A549 (cell line): ENCODE measurements around the gene SCUBE3. TPM values are rescaled to one million over a fixed set of nuclear protein-coding genes. Genes with fewer than 3 reads are reported as not detected.

Experiments used
- ATAC-seq, 2 experiments: fragments of 200-7000 bp in 1 of 2; fragments of >200 bp in 1 of 2; cut with Nextera tagmentation in 1 of 2; cut with Tn5 transposase in 1 of 2; 3 replicates each; pipeline versions ENCODE4 v1.8.0 to v1.9.1; 2018 to 2020; ENCODE audit warnings: mild to moderate bottlenecking in 1 of 2, moderate library complexity in 1 of 2
- CTCF ChIA-PET: fragments of 300-600 bp; sonication (Branson Sonifier 250); formaldehyde crosslinking; extraction: SDS; loops from one replicate; lab custom pipeline; 2021; ENCODE audit warnings: antibody characterized with exemption, inconsistent platforms; lab: Yijun Ruan, JAX
- POLR2A ChIA-PET: fragments of 350-600 bp; formaldehyde crosslinking; extraction: SDS; loops from one replicate; lab custom pipeline; 2021; ENCODE audit warnings: antibody characterized with exemption, inconsistent platforms; lab: Yijun Ruan, JAX
- DNase-seq, 2 experiments: peaks; one replicate each; pipeline versions ENCODE4 v3.0.0 to v3.0.0-alpha.2; 2011 to 2016; ENCODE audit warnings: low read depth in 1 of 2, low spot score in 1 of 2
- FAIRE-seq: peaks from 2 replicates; lab custom pipeline; 2011; peaks lifted over from hg19 to GRCh38; lab: Jason Lieb, UNC
- H3K27ac ChIP-seq, 2 experiments: fragments of >200 bp; sonication (Bioruptor Twin); formaldehyde crosslinking; 3 replicates each; pipeline ENCODE4 v1.5.1; 2016 to 2017
- H3K4me1 ChIP-seq: fragments of >200 bp; sonication (Bioruptor Twin); formaldehyde crosslinking; 3 replicates; pipeline ENCODE4 v1.6.1; 2016
- H3K4me2 ChIP-seq: fragments of >200 bp; sonication (Bioruptor Twin); formaldehyde crosslinking; 3 replicates; pipeline ENCODE4 v1.6.1; 2016
- H3K4me3 ChIP-seq: fragments of >200 bp; sonication (Bioruptor Twin); formaldehyde crosslinking; 3 replicates; pipeline ENCODE4 v1.5.1; 2016
- H3K9me3 ChIP-seq: fragments of >200 bp; sonication (Bioruptor Twin); formaldehyde crosslinking; 3 replicates; pipeline ENCODE4 v1.6.1; 2016
- FOSB ChIP-seq: fragments of 250-450 bp; sonication (Bioruptor Pico); IDR thresholded peaks from 2 replicates; pipeline ENCODE4 v1.5.0; 2020; ENCODE audit warnings: mild to moderate bottlenecking, moderate library complexity
- FOSL2 ChIP-seq, 2 experiments: fragments of 450-650 bp in 1 of 2; fragments of >200 bp in 1 of 2; sonication (Bioruptor Twin) in 1 of 2; formaldehyde crosslinking; IDR thresholded peaks; 2 replicates each; pipeline versions ENCODE4 v1.5.0 to v1.6.1; 2016 to 2020; ENCODE audit warnings: mild to moderate bottlenecking in 1 of 2, moderate library complexity in 1 of 2
- FOXS1 ChIP-seq: fragments of 250-450 bp; sonication (Bioruptor Pico); IDR thresholded peaks from 2 replicates; pipeline ENCODE4 v1.5.0; 2020; ENCODE audit warnings: mild to moderate bottlenecking, moderate library complexity
- GATA3 ChIP-seq: IDR thresholded peaks from 2 replicates; pipeline ENCODE4 v1.6.1; 2012; ENCODE audit warnings: borderline replicate concordance
- HMGXB4 ChIP-seq: fragments of 250-450 bp; sonication (Bioruptor Pico); IDR thresholded peaks from 2 replicates; pipeline ENCODE4 v1.5.0; 2021; ENCODE audit warnings: mild to moderate bottlenecking, moderate library complexity, borderline replicate concordance
- HOXB13 ChIP-seq: fragments of 250-450 bp; sonication (Bioruptor Pico); IDR thresholded peaks from 2 replicates; pipeline ENCODE4 v1.5.0; 2020; ENCODE audit warnings: low read depth, mild to moderate bottlenecking, moderate library complexity
- JUNB ChIP-seq: fragments of >200 bp; sonication (Bioruptor Twin); formaldehyde crosslinking; IDR thresholded peaks from 2 replicates; pipeline ENCODE4 v1.6.1; 2016
- KDM5A ChIP-seq: fragments of 200-600 bp; sonication (generic); IDR thresholded peaks from 2 replicates; pipeline ENCODE4 v1.6.1; 2016; ENCODE audit warnings: antibody characterized with exemption, mild to moderate bottlenecking
- MAZ ChIP-seq: fragments of 150-350 bp; IDR thresholded peaks from 2 replicates; pipeline ENCODE4 v1.6.1; 2014; ENCODE audit warnings: antibody characterized with exemption, low read depth, low read length, borderline replicate concordance
- NR3C1 ChIP-seq: fragments of >200 bp; sonication (Bioruptor Twin); formaldehyde crosslinking; IDR thresholded peaks from 3 replicates; pipeline ENCODE4 v1.6.1; 2017
- RAD21 ChIP-seq, 2 experiments: fragments of >200 bp in 1 of 2; sonication (Bioruptor Twin) in 1 of 2; formaldehyde crosslinking in 1 of 2; IDR thresholded peaks in 1 of 2; conservative IDR thresholded peaks in 1 of 2; 2 replicates in 1 of 2; 3 replicates in 1 of 2; pipeline ENCODE4 v1.6.1; 2012 to 2018; ENCODE audit warnings: inconsistent platforms in 1 of 2
- RARB ChIP-seq: fragments of 250-450 bp; sonication (Bioruptor Pico); IDR thresholded peaks from 2 replicates; pipeline ENCODE4 v1.8.0; 2021; ENCODE audit warnings: mild to moderate bottlenecking, moderate library complexity
- RCOR1 ChIP-seq: fragments of 150-350 bp; IDR thresholded peaks from 2 replicates; pipeline ENCODE4 v1.6.1; 2014; ENCODE audit warnings: antibody characterized with exemption, low read length, low read depth
- RFX5 ChIP-seq: fragments of 450-650 bp; IDR thresholded peaks from 2 replicates; pipeline ENCODE4 v1.7.1; 2014; ENCODE audit warnings: antibody characterized with exemption, mild to moderate bottlenecking, moderate library complexity
- SMC3 ChIP-seq: fragments of >200 bp; sonication (Bioruptor Twin); formaldehyde crosslinking; IDR thresholded peaks from 3 replicates; pipeline ENCODE4 v1.6.1; 2018; ENCODE audit warnings: inconsistent platforms
- TFCP2L1 ChIP-seq: fragments of 250-450 bp; sonication (Bioruptor Pico); IDR thresholded peaks from 2 replicates; pipeline ENCODE4 v1.5.0; 2021; ENCODE audit warnings: mild to moderate bottlenecking
- ZC3H11A ChIP-seq: fragments of 450-650 bp; IDR thresholded peaks from 2 replicates; pipeline ENCODE4 v1.6.1; 2014; ENCODE audit warnings: antibody characterized with exemption, mild to moderate bottlenecking
- WGBS: methylation state at CpG from one replicate; pipeline ENCODE4 v1.1.6; 2017; ENCODE audit errors: missing lambda C conversion rate; 5-methylcytosine and 5-hydroxymethylcytosine counted together
- polyA plus RNA-seq, 4 experiments: library from polyadenylated mRNA; depleted of rRNA in 3 of 4; stranded (reverse); fragments of >200 nt; fragmentation: RNase III in 1 of 4; extraction: RNeasy Plus Mini Kit Qiagen cat#74134 plus additional on column Dnase treatment in 1 of 4; gene quantifications; 2 replicates in 3 of 4; 3 replicates in 1 of 4; pipeline ENCODE4 v1.2.3, GENCODE V29; 2011 to 2017
- TF ChIP-seq, protein P1 (sequence below): IDR thresholded peaks from 2 replicates; pipeline ENCODE4 v1.6.1; 2012; ENCODE audit warnings: low read depth, borderline replicate concordance
- TF ChIP-seq, protein P2 (sequence below): fragments of >200 bp; sonication (Bioruptor Twin); formaldehyde crosslinking; IDR thresholded peaks from 2 replicates; pipeline ENCODE4 v1.6.1; 2016
- TF ChIP-seq, protein P3 (sequence below): IDR thresholded peaks from 2 replicates; pipeline ENCODE4 v1.6.1; 2012
- TF ChIP-seq, protein P4 (sequence below): fragments of 450-650 bp; IDR thresholded peaks from 2 replicates; pipeline ENCODE4 v1.6.1; 2014; ENCODE audit warnings: antibody characterized with exemption
- TF ChIP-seq, protein P5 (sequence below): fragments of 150-350 bp; IDR thresholded peaks from 2 replicates; pipeline ENCODE4 v1.6.1; 2014; ENCODE audit warnings: low read depth, mild to moderate bottlenecking, low read length

The SCUBE3 gene
- polyA plus RNA-seq, 2 of the 4 experiments (the other 2 are of a cell fraction): 0.06 to 0.13 TPM

DNA sequence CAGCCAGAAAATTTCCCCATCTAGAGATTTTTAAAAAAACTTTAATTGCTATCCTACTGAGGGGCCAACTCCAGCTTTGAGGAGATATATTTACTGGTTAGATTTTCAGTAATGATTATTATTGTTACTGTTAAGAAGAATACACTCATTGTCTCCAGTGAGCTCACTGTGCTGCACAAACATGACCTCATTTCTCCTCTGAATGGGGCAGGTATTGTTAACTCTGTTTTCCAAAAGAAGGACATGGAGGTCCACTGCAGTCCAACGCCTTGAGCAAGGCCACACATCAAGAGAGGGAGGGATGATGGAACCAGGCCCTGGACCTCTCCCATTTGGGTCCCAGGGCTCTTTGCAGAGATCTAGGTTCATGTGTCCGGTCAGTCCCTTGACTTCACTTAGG, 13.9 kb upstream of the SCUBE3 start:
- Histone ChIP-seq H3K4me1 (no peaks in the 10 kb centered on the region; the same call in 2 of the 3 replicates), H3K9me3 (peaks cover 10% of the 10 kb centered on the region; the same call in 1 of the 3 replicates), H3K4me2 (no peak overlapping the region), H3K27ac (no peak overlapping the region), H3K4me3 (no peak overlapping the region)
- no peak for FAIRE-seq
- ChIA-PET CTCF (interaction anchor here (1.2 to 15.3 kb wide), 3 partner anchors 20 to 52 kb away, joined by 4 to 206 read pairs (median 5); no protein-coding TSS in a partner anchor), POLR2A (no interaction called here)
- no peak for TF ChIP-seq HMGXB4 (CRISPR knock-in tag)
- no peak for TF ChIP-seq RFX5
- no peak for DNase-seq
- WGBS: 100% methylated on average over 1 of the region's 2 CpGs
- no peak for ATAC-seq

- TF ChIP-seq RCOR1 (no peak), FOXS1 (CRISPR knock-in tag) (no peak), ZC3H11A (no peak), KDM5A (no peak), TFCP2L1 (CRISPR knock-in tag) (no peak), FOSL2 (IDR thresholded peaks at IDR 0.05) (no peak), FOSL2 (CRISPR knock-in tag; IDR thresholded peaks at IDR 0.05) (no peak), RAD21 (conservative IDR thresholded peaks at IDR 0.05 in 1 of 2, IDR thresholded peaks at IDR 0.05 in 1 of 2) (no peak), JUNB (no peak), FOSB (no peak), NR3C1 (no peak), MAZ (no peak), SMC3 (no peak), GATA3 (no peak), HOXB13 (CRISPR knock-in tag) (no peak), RARB (CRISPR knock-in tag) (no peak)
- TF ChIP-seq, protein P1, sequence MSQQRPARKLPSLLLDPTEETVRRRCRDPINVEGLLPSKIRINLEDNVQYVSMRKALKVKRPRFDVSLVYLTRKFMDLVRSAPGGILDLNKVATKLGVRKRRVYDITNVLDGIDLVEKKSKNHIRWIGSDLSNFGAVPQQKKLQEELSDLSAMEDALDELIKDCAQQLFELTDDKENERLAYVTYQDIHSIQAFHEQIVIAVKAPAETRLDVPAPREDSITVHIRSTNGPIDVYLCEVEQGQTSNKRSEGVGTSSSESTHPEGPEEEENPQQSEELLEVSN: no peak
- TF ChIP-seq, protein P2, sequence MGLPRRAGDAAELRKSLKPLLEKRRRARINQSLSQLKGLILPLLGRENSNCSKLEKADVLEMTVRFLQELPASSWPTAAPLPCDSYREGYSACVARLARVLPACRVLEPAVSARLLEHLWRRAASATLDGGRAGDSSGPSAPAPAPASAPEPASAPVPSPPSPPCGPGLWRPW: no peak
- TF ChIP-seq, protein P3, sequence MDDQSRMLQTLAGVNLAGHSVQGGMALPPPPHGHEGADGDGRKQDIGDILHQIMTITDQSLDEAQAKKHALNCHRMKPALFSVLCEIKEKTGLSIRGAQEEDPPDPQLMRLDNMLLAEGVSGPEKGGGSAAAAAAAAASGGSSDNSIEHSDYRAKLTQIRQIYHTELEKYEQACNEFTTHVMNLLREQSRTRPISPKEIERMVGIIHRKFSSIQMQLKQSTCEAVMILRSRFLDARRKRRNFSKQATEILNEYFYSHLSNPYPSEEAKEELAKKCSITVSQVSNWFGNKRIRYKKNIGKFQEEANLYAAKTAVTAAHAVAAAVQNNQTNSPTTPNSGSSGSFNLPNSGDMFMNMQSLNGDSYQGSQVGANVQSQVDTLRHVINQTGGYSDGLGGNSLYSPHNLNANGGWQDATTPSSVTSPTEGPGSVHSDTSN: no peak
- TF ChIP-seq, protein P4, sequence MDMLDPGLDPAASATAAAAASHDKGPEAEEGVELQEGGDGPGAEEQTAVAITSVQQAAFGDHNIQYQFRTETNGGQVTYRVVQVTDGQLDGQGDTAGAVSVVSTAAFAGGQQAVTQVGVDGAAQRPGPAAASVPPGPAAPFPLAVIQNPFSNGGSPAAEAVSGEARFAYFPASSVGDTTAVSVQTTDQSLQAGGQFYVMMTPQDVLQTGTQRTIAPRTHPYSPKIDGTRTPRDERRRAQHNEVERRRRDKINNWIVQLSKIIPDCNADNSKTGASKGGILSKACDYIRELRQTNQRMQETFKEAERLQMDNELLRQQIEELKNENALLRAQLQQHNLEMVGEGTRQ: no peak
- TF ChIP-seq, protein P5, sequence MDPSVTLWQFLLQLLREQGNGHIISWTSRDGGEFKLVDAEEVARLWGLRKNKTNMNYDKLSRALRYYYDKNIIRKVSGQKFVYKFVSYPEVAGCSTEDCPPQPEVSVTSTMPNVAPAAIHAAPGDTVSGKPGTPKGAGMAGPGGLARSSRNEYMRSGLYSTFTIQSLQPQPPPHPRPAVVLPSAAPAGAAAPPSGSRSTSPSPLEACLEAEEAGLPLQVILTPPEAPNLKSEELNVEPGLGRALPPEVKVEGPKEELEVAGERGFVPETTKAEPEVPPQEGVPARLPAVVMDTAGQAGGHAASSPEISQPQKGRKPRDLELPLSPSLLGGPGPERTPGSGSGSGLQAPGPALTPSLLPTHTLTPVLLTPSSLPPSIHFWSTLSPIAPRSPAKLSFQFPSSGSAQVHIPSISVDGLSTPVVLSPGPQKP: no peak
- Histone ChIP-seq H3K4me3 (no peak overlapping the region), H3K27ac (no peak overlapping the region), H3K4me1 (no peaks in the 10 kb centered on the region; the same call in 2 of the 3 replicates), H3K9me3 (peaks cover 10% of the 10 kb centered on the region; the same call in 1 of the 3 replicates), H3K4me2 (no peak overlapping the region)
- FAIRE-seq: no peak
- POLR2A ChIA-PET: no interaction called here
- WGBS: 79% methylated on average over 6 of the region's 6 CpGs
- DNase-seq: no peak
- peak in 1 of 2 experiments; percentile 33; a peak in 3 of 6 replicates for ATAC-seq
- CTCF ChIA-PET: interaction anchor here (2.2 to 15.3 kb wide), 3 partner anchors 38 to 62 kb away, joined by 6 to 206 read pairs (median 61); no protein-coding TSS in a partner anchor
These were observed 11.7 kb upstream of the SCUBE3 start for GRCh38 chr6:35202066-35202546.
